Endodermal cell (in vitro differentiated cells): Measurements from ENCODE around the gene WLS. TPM values are rescaled to one million over a fixed set of nuclear protein-coding genes. Genes with fewer than 3 reads are reported as not detected.
"Not testable (repeated sequence)": the region's sequence is repeated elsewhere in the genome, so short reads cannot be mapped to it uniquely, and the experiment has no call there.

Experiments used
- DNase-seq: peaks from one replicate; pipeline ENCODE4 v3.0.0-alpha.2; 2017
- H3K27ac ChIP-seq: 2 replicates; pipeline ENCODE4 v1.5.1; 2013; ENCODE audit warnings: mild to moderate bottlenecking, low read depth, low read length, moderate library complexity
- H3K27me3 ChIP-seq: 2 replicates; pipeline ENCODE4 v1.6.1; 2013; ENCODE audit warnings: mild to moderate bottlenecking, low read length, moderate library complexity; ENCODE audit not compliant: insufficient read depth, control insufficient read depth, poor library complexity, severe bottlenecking
- H3K36me3 ChIP-seq: 2 replicates; pipeline ENCODE4 v1.7.0; 2013; ENCODE audit warnings: mild to moderate bottlenecking, low read length, moderate library complexity; ENCODE audit not compliant: control insufficient read depth, insufficient read depth
- H3K4me1 ChIP-seq: one replicate; pipeline ENCODE4 v1.7.0; 2013; ENCODE audit warnings: low read length; ENCODE audit not compliant: control insufficient read depth, insufficient read depth
- H3K4me3 ChIP-seq: 2 replicates; pipeline ENCODE4 v1.5.1; 2013; ENCODE audit warnings: mild to moderate bottlenecking, low read length, moderate library complexity
- H3K9ac ChIP-seq: 2 replicates; pipeline ENCODE4 v1.6.1; 2013; ENCODE audit warnings: mild to moderate bottlenecking, low read length, moderate library complexity; ENCODE audit not compliant: poor library complexity, severe bottlenecking; ENCODE audit errors: extremely low read depth
- H3K9me3 ChIP-seq: 2 replicates; pipeline ENCODE4 v1.6.1; 2013; ENCODE audit warnings: mild to moderate bottlenecking, low read length, moderate library complexity; ENCODE audit not compliant: control insufficient read depth
- H3K27ac Mint-ChIP-seq: 2 replicates; pipeline ENCODE4 v1.8.0; 2020; ENCODE audit warnings: mixed read lengths
- H3K27me3 Mint-ChIP-seq: 2 replicates; pipeline ENCODE4 v1.8.0; 2021; ENCODE audit warnings: mild to moderate bottlenecking, mixed read lengths; ENCODE audit not compliant: insufficient read depth
- H3K36me3 Mint-ChIP-seq: 2 replicates; pipeline ENCODE4 v1.8.0; 2020; ENCODE audit warnings: low read depth, mixed read lengths
- H3K4me1 Mint-ChIP-seq: 2 replicates; pipeline ENCODE4 v1.8.0; 2020; ENCODE audit warnings: mixed read lengths
- H3K4me3 Mint-ChIP-seq: 2 replicates; pipeline ENCODE4 v1.8.0; 2020; ENCODE audit warnings: mild to moderate bottlenecking, moderate library complexity, mixed read lengths
- H3K9me3 Mint-ChIP-seq: 2 replicates; pipeline ENCODE4 v1.8.0; 2020; ENCODE audit warnings: mild to moderate bottlenecking, mixed read lengths
- WGBS, 2 experiments: methylation state at CpG; one replicate each; pipeline versions ENCODE4 v1.1.5 to v1.1.7; 2013; ENCODE audit warnings: missing lambda C conversion rate in 2 of 2, mixed read lengths in 1 of 2; ENCODE audit not compliant: insufficient coverage in 1 of 2, insufficient read length in 1 of 2; 5-methylcytosine and 5-hydroxymethylcytosine counted together
- total RNA-seq, 2 donors: library from RNA; stranded (reverse); fragmentation: NEBNext Ultra II Directional in 1 of 2; extraction: Animal tissue kit (Norgen Biotek cat#: 25700) in 1 of 2; gene quantifications; 2 replicates in 1 of 2; 3 replicates in 1 of 2; pipeline ENCODE4 v1.2.1, GENCODE V29; 2021
- TF ChIP-seq, protein P1 (sequence below): fragments of 200-600 bp; sonication (generic); conservative IDR thresholded peaks from 2 replicates; pipeline ENCODE4 v1.5.0; 2021; ENCODE audit warnings: antibody characterized with exemption, mild to moderate bottlenecking

WLS gene
- total RNA-seq, 2 donors from 2014 or later, result 90.8 to 115 TPM

DNA sequence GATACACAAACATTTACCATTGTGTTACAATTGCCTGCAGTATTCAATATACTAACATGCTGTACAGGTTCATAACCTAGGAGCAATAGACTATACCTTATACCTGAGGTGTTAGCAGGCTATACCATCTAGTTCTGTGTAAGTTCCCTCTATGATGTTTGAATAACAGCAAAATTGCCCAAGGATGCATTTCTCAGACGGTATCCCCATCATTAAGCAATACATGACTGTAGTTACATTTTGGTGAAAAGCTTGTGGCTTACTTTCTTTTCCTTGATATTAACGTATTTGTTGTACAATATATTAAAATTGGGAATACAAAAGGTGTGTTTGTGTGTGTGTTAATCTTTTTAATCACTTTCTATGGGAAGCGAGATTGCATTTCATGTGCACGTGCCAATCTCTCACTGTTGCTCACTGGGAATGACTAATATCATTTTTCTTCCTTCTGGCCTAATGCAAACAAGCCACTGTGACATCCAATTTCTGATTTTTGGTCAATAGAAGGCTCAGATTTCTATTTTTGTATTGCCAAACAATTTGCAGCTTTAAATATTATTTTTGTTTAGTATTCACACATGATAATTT is 36.7 kb upstream of the WLS start:
- Mint-ChIP-seq H3K27me3 (peaks cover 29% of the 10 kb centered on the region), H3K36me3 (no peaks in the 10 kb centered on the region)
- WGBS, 2 experiments, result 95 to 99% methylated on average over 3 to 4 of the region's 4 CpGs

DNA sequence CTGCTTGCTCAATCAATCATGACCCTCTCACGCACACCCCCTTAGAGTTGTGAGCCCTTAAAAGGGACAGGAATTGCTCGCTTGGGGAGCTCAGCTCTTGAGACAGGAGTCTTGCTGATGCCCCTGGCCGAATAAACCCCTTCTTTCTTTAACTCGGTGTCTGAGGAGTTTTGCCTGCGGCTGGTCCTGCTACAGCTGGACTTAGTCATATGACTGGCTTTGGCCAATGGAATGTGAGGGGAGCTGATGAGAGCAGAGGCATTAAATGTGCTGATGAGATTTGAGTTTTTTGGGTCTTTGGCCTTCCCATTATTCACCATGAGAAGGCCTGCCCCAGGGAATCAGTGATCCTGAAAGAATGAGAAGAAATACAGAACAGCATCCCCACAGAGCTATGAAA is 24.5 kb upstream of the WLS start:
- not testable (repeated sequence) for H3K36me3 ChIP-seq, H3K9ac ChIP-seq, H3K4me1 ChIP-seq, H3K4me3 ChIP-seq, H3K27me3 ChIP-seq, H3K27ac ChIP-seq, H3K27me3 Mint-ChIP-seq, H3K4me1 Mint-ChIP-seq, H3K36me3 Mint-ChIP-seq, DNase-seq, H3K27ac Mint-ChIP-seq, H3K9me3 Mint-ChIP-seq, H3K4me3 Mint-ChIP-seq, H3K9me3 ChIP-seq
- 87% methylated on average over 5 of the region's 5 CpGs; no CpG with 5 or more reads in 1 of the 2 experiments for WGBS, 2 experiments

More for the DNA sequence above, 36.7 kb upstream of the WLS start:
- H3K4me1 ChIP-seq, result peaks cover 3% of the 10 kb centered on the region
- peaks cover 6% of the 10 kb centered on the region for H3K4me1 Mint-ChIP-seq
- H3K36me3 ChIP-seq, result no peaks in the 10 kb centered on the region
- H3K27ac Mint-ChIP-seq, result no peak overlapping the region
- DNase-seq, result no peak
- H3K27me3 ChIP-seq, result no peaks in the 10 kb centered on the region
- H3K9ac ChIP-seq, result no peak overlapping the region
- no peaks in the 10 kb centered on the region for H3K9me3 Mint-ChIP-seq
- H3K9me3 ChIP-seq, result no peaks in the 10 kb centered on the region
- no peak overlapping the region for H3K27ac ChIP-seq
- TF ChIP-seq, protein P1, sequence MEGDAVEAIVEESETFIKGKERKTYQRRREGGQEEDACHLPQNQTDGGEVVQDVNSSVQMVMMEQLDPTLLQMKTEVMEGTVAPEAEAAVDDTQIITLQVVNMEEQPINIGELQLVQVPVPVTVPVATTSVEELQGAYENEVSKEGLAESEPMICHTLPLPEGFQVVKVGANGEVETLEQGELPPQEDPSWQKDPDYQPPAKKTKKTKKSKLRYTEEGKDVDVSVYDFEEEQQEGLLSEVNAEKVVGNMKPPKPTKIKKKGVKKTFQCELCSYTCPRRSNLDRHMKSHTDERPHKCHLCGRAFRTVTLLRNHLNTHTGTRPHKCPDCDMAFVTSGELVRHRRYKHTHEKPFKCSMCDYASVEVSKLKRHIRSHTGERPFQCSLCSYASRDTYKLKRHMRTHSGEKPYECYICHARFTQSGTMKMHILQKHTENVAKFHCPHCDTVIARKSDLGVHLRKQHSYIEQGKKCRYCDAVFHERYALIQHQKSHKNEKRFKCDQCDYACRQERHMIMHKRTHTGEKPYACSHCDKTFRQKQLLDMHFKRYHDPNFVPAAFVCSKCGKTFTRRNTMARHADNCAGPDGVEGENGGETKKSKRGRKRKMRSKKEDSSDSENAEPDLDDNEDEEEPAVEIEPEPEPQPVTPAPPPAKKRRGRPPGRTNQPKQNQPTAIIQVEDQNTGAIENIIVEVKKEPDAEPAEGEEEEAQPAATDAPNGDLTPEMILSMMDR, result no peak
- no peak overlapping the region for H3K4me3 Mint-ChIP-seq
- no peak overlapping the region for H3K4me3 ChIP-seq

DNA sequence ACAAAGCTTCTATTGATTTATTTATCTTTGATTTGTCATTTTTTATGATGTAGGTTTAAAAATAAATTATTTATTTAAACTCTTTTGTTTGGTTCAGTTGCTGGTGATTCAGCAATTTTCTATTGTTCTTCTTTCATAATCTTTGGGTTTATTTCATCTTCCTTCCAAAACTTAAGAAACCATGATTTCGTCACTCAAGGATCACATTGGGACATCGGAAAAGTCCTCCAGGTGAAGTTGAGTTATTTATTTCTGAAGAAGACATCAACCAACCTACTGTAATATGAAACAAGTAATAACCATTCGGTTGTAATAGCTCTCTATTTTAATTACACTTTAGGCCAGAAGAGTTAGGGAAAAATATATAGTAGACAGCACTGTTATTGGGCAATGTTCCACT is 23.0 kb upstream of the WLS start:
- TF ChIP-seq, protein P1, result no peak
- H3K27me3 Mint-ChIP-seq, result peaks cover 4% of the 10 kb centered on the region
- no peak overlapping the region for H3K27ac ChIP-seq
- no peaks in the 10 kb centered on the region for H3K4me1 ChIP-seq
- H3K27ac Mint-ChIP-seq, result no peak overlapping the region
- H3K4me3 Mint-ChIP-seq, result no peak overlapping the region
- H3K4me3 ChIP-seq, result no peak overlapping the region
- no peaks in the 10 kb centered on the region for H3K36me3 Mint-ChIP-seq
- H3K9me3 ChIP-seq, result no peaks in the 10 kb centered on the region
- H3K9ac ChIP-seq, result no peak overlapping the region
- no peak for DNase-seq
- WGBS, 2 experiments, result 89% methylated on average over 2 of the region's 3 CpGs; no CpG with 5 or more reads in 1 of the 2 experiments
- H3K4me1 Mint-ChIP-seq, result peaks cover 3% of the 10 kb centered on the region
- H3K9me3 Mint-ChIP-seq, result peaks cover 9% of the 10 kb centered on the region
- H3K36me3 ChIP-seq, result no peaks in the 10 kb centered on the region
- no peaks in the 10 kb centered on the region for H3K27me3 ChIP-seq
